ENCODE data around the gene DCTN1. TPM values are rescaled to one million over a fixed set of nuclear protein-coding genes. Genes with fewer than 3 reads are reported as not detected.

Gene DCTN1
- polyA plus RNA-seq, 3 donors, result 135 to 169 (median 151) TPM

Other genes with a start within 250 kb of the DCTN1 start
- 10 to 100 TPM; 25.4 to 30.4 (median 27.5) TPM for gene BOLA3, start 232.4 kb downstream of the DCTN1 start, polyA plus RNA-seq (ENCODE audit: insufficient read length in 3 of 3)
- gene MOB1A, start 201.4 kb downstream of the DCTN1 start, polyA plus RNA-seq (ENCODE audit: insufficient read length in 3 of 3), result 100 to 1,000 TPM in 1 of 3 donors, 10 to 100 TPM in 2; 87.2 to 102 (median 98.1) TPM
- gene MTHFD2, start 181.7 kb downstream of the DCTN1 start, polyA plus RNA-seq (ENCODE audit: insufficient read length in 3 of 3), result 10 to 100 TPM; 23.2 to 34.9 (median 30.4) TPM
- gene SLC4A5, start 36.9 kb downstream of the DCTN1 start, polyA plus RNA-seq (ENCODE audit: insufficient read length in 3 of 3), result 1 to 10 TPM; 1.7 to 4.8 (median 3.2) TPM
- gene C2orf81, start 41.3 kb upstream of the DCTN1 start, polyA plus RNA-seq (ENCODE audit: insufficient read length in 3 of 3), result 1 to 10 TPM; 4.6 to 9.6 (median 8.0) TPM
- 10 to 100 TPM; 36.6 to 44.8 (median 43.2) TPM for gene WDR54, start 41.4 kb upstream of the DCTN1 start, polyA plus RNA-seq (ENCODE audit: insufficient read length in 3 of 3)
- gene RTKN, start 61.6 kb upstream of the DCTN1 start, polyA plus RNA-seq (ENCODE audit: insufficient read length in 3 of 3), result 10 to 100 TPM; 58.0 to 89.3 (median 73.4) TPM
- 10 to 100 TPM; 27.8 to 33.3 (median 31.7) TPM for gene INO80B, start 74.8 kb upstream of the DCTN1 start, polyA plus RNA-seq (ENCODE audit: insufficient read length in 3 of 3)
- 100 to 1,000 TPM in 2 of 3 donors, 10 to 100 TPM in 1; 93.7 to 122 (median 117) TPM for gene WBP1, start 78.1 kb upstream of the DCTN1 start, polyA plus RNA-seq (ENCODE audit: insufficient read length in 3 of 3)
- 10 to 100 TPM; 48.6 to 51.1 (median 49.0) TPM for gene MOGS, start 85.1 kb upstream of the DCTN1 start, polyA plus RNA-seq (ENCODE audit: insufficient read length in 3 of 3)
- gene MRPL53, start 92.4 kb upstream of the DCTN1 start, polyA plus RNA-seq (ENCODE audit: insufficient read length in 3 of 3), result 10 to 100 TPM; 34.3 to 70.2 (median 65.9) TPM
- gene CCDC142, start 102.7 kb upstream of the DCTN1 start, polyA plus RNA-seq (ENCODE audit: insufficient read length in 3 of 3), result 10 to 100 TPM in 2 of 3 donors, 1 to 10 TPM in 1; 9.5 to 16.1 (median 11.5) TPM
- gene TTC31, start 102.8 kb upstream of the DCTN1 start, polyA plus RNA-seq (ENCODE audit: insufficient read length in 3 of 3), result 10 to 100 TPM; 26.5 to 35.3 (median 30.2) TPM
- gene LBX2, start 119.3 kb upstream of the DCTN1 start, polyA plus RNA-seq (ENCODE audit: insufficient read length in 3 of 3), result 1 to 10 TPM; 3.4 to 5.3 (median 4.7) TPM
- gene PCGF1, start 127.4 kb upstream of the DCTN1 start, polyA plus RNA-seq (ENCODE audit: insufficient read length in 3 of 3), result 10 to 100 TPM; 23.8 to 26.5 (median 24.8) TPM
- gene TLX2, start 134.1 kb upstream of the DCTN1 start, polyA plus RNA-seq (ENCODE audit: insufficient read length in 3 of 3), result under 1 TPM in 2 of 3 donors, not detected in 1; 0.10 to 0.23 TPM
- under 1 TPM; 0.14 to 0.82 (median 0.19) TPM for gene DQX1, start 145.9 kb upstream of the DCTN1 start, polyA plus RNA-seq (ENCODE audit: insufficient read length in 3 of 3)
- gene AUP1, start 149.4 kb upstream of the DCTN1 start, polyA plus RNA-seq (ENCODE audit: insufficient read length in 3 of 3), result 100 to 1,000 TPM in 2 of 3 donors, 10 to 100 TPM in 1; 93.2 to 113 (median 107) TPM
- gene HTRA2, start 149.6 kb upstream of the DCTN1 start, polyA plus RNA-seq (ENCODE audit: insufficient read length in 3 of 3), result 10 to 100 TPM; 31.2 to 34.5 (median 31.4) TPM
- gene LOXL3, start 173.6 kb upstream of the DCTN1 start, polyA plus RNA-seq (ENCODE audit: insufficient read length in 3 of 3), result 10 to 100 TPM in 2 of 3 donors, 1 to 10 TPM in 1; 9.6 to 11.0 (median 10.8) TPM
- 1 to 10 TPM; 7.5 to 9.4 (median 9.3) TPM for gene DOK1, start 174.4 kb upstream of the DCTN1 start, polyA plus RNA-seq (ENCODE audit: insufficient read length in 3 of 3)